IPS-15b (cell line): ENCODE results near the gene YKT6.
"Not testable (repeated sequence)": the region's sequence is repeated elsewhere in the genome, so short reads cannot be mapped to it uniquely, and the experiment has no call there.

Experiments
- H3K27me3 ChIP-seq: one replicate; pipeline ENCODE4 v1.6.1; 2013; ENCODE audit warnings: low read length; ENCODE audit not compliant: control insufficient read depth, insufficient read depth
- H3K36me3 ChIP-seq: one replicate; pipeline ENCODE4 v1.6.1; 2013; ENCODE audit warnings: low read length; ENCODE audit not compliant: control insufficient read depth, insufficient read depth
- H3K4me1 ChIP-seq: one replicate; pipeline ENCODE4 v1.6.1; 2013; ENCODE audit warnings: mild to moderate bottlenecking, low read length; ENCODE audit not compliant: control insufficient read depth, insufficient read depth
- H3K4me3 ChIP-seq: one replicate; pipeline ENCODE4 v1.5.1; 2013; ENCODE audit warnings: low read depth, low read length
- H3K9ac ChIP-seq: one replicate; pipeline ENCODE4 v1.6.1; 2013; ENCODE audit warnings: low read depth, mild to moderate bottlenecking, low read length
- H3K9me3 ChIP-seq: one replicate; pipeline ENCODE4 v1.6.1; 2013; ENCODE audit warnings: mild to moderate bottlenecking, low read length; ENCODE audit not compliant: control insufficient read depth, insufficient read depth

Gene YKT6

GRCh38 chr7:44188480-44189225 lies 12.1 kb upstream of the YKT6 start:
- Histone ChIP-seq H3K4me3 (no peak overlapping the region), H3K9me3 (no peaks in the 10 kb centered on the region), H3K27me3 (no peaks in the 10 kb centered on the region), H3K36me3 (no peaks in the 10 kb centered on the region), H3K4me1 (no peaks in the 10 kb centered on the region), H3K9ac (no peak overlapping the region)

GRCh38 chr7:44189286-44189992 lies 11.3 kb upstream of the YKT6 start, which contains the start of gene GCK:
GCK (minus strand) TSS chr7:44189439; CDS start chr7:44188953, 486 bp downstream.
- H3K4me3 ChIP-seq: no peak within 1 kb of the TSS
- no peak within 1 kb of the TSS for H3K9ac ChIP-seq
- H3K36me3 ChIP-seq: no peaks in the 10 kb centered on the region
- no peaks in the 10 kb centered on the region for H3K9me3 ChIP-seq
- H3K27me3 ChIP-seq: no peaks in the 10 kb centered on the region
- no peaks in the 10 kb centered on the region for H3K4me1 ChIP-seq

- Histone ChIP-seq H3K4me3 (no peak overlapping the region), H3K27me3 (no peaks in the 10 kb centered on the region), H3K4me1 (no peaks in the 10 kb centered on the region), H3K9ac (no peak overlapping the region), H3K9me3 (no peaks in the 10 kb centered on the region), H3K36me3 (no peaks in the 10 kb centered on the region)
These were observed 10.5 kb upstream of the YKT6 start for GRCh38 chr7:44189993-44190872.

- Histone ChIP-seq H3K36me3 (no peaks in the 10 kb centered on the region), H3K4me1 (no peaks in the 10 kb centered on the region), H3K27me3 (no peaks in the 10 kb centered on the region), H3K9me3 (no peaks in the 10 kb centered on the region), H3K4me3 (no peak overlapping the region), H3K9ac (no peak overlapping the region)
These were observed 9.6 kb upstream of the YKT6 start for GRCh38 chr7:44191171-44191570.

GRCh38 chr7:44193011-44193802 lies 7.6 kb upstream of the YKT6 start:
- Histone ChIP-seq H3K9me3 (no peaks in the 10 kb centered on the region), H3K9ac (no peak overlapping the region), H3K4me1 (no peaks in the 10 kb centered on the region), H3K36me3 (no peaks in the 10 kb centered on the region), H3K4me3 (no peak overlapping the region), H3K27me3 (no peaks in the 10 kb centered on the region)

- Histone ChIP-seq H3K36me3 (no peaks in the 10 kb centered on the region), H3K9me3 (no peaks in the 10 kb centered on the region), H3K27me3 (no peaks in the 10 kb centered on the region)
These were observed 6.7 kb upstream of the YKT6 start for GRCh38 chr7:44194069-44194468.

GRCh38 chr7:44194562-44195145 lies 6.1 kb upstream of the YKT6 start:
- H3K9ac ChIP-seq: no peak overlapping the region
- no peaks in the 10 kb centered on the region for H3K27me3 ChIP-seq
- H3K9me3 ChIP-seq: no peaks in the 10 kb centered on the region
- no peak overlapping the region for H3K4me3 ChIP-seq
- no peaks in the 10 kb centered on the region for H3K4me1 ChIP-seq
- no peaks in the 10 kb centered on the region for H3K36me3 ChIP-seq

More at GRCh38 chr7:44194069-44194468, 6.7 kb upstream of the YKT6 start:
- Histone ChIP-seq H3K4me3 (no peak overlapping the region), H3K9ac (no peak overlapping the region), H3K4me1 (no peaks in the 10 kb centered on the region)

GRCh38 chr7:44195889-44196288 lies 4.9 kb upstream of the YKT6 start:
- no peaks in the 10 kb centered on the region for H3K36me3 ChIP-seq
- H3K9me3 ChIP-seq: no peaks in the 10 kb centered on the region
- H3K4me1 ChIP-seq: no peaks in the 10 kb centered on the region
- H3K27me3 ChIP-seq: no peaks in the 10 kb centered on the region
- H3K4me3 ChIP-seq: no peak overlapping the region
- H3K9ac ChIP-seq: no peak overlapping the region

GRCh38 chr7:44196450-44196872 lies 4.3 kb upstream of the YKT6 start:
- H3K4me1 ChIP-seq: no peaks in the 10 kb centered on the region
- H3K36me3 ChIP-seq: no peaks in the 10 kb centered on the region
- H3K9me3 ChIP-seq: no peaks in the 10 kb centered on the region
- no peak overlapping the region for H3K4me3 ChIP-seq
- H3K9ac ChIP-seq: no peak overlapping the region
- no peaks in the 10 kb centered on the region for H3K27me3 ChIP-seq

- no peak overlapping the region for H3K9ac ChIP-seq
- H3K36me3 ChIP-seq: no peaks in the 10 kb centered on the region
- H3K4me1 ChIP-seq: no peaks in the 10 kb centered on the region
- no peak overlapping the region for H3K4me3 ChIP-seq
- no peaks in the 10 kb centered on the region for H3K9me3 ChIP-seq
- no peaks in the 10 kb centered on the region for H3K27me3 ChIP-seq
These were observed 3.3 kb upstream of the YKT6 start for GRCh38 chr7:44197474-44197873.

GRCh38 chr7:44200163-44200562 lies 615 bp upstream of the YKT6 start:
- H3K27me3 ChIP-seq, H3K4me1 ChIP-seq, H3K9ac ChIP-seq, H3K9me3 ChIP-seq, H3K36me3 ChIP-seq, H3K4me3 ChIP-seq: not testable (repeated sequence)
